CD4-positive, alpha-beta T cell (primary cell): ENCODE measurements around the gene DGKB. TPM values are rescaled to one million over a fixed set of nuclear protein-coding genes. Genes with fewer than 3 reads are reported as not detected.

ENCODE experiments used
- ATAC-seq: fragments of 200-7000 bp; cut with Tn5 transposase; one replicate; pipeline ENCODE4 v1.10.0; 2022; ENCODE audit warnings: mild to moderate bottlenecking; ENCODE audit not compliant: poor library complexity
- CTCF ChIA-PET: fragments of 350-600 bp; sonication (Branson Sonifier 250); formaldehyde crosslinking; loops from one replicate; lab custom pipeline; 2021; ENCODE audit warnings: antibody characterized with exemption, inconsistent platforms; lab: Charles Lee
- POLR2A ChIA-PET: fragments of 350-600 bp; sonication (Branson Sonifier 250); formaldehyde crosslinking; loops from one replicate; lab custom pipeline; 2021; ENCODE audit warnings: antibody characterized with exemption, inconsistent platforms; lab: Charles Lee
- DNase-seq, 14 experiments: peaks; one replicate each; pipeline ENCODE4 v3.0.0-alpha.2; 2013 to 2020; ENCODE audit warnings: mixed read lengths in 2 of 14
- H3K27ac ChIP-seq, 2 donors: one replicate each; pipeline versions ENCODE4 v1.5.1 to v1.7.0; 2013; ENCODE audit warnings: low read length in 2 of 2, low read depth in 1 of 2, mild to moderate bottlenecking in 1 of 2
- H3K27me3 ChIP-seq, 2 experiments: 1 replicate in 1 of 2; 2 replicates in 1 of 2; pipeline versions ENCODE4 v1.6.1 to v1.7.0; 2013; ENCODE audit warnings: low read length in 2 of 2, control low read depth in 1 of 2, mild to moderate bottlenecking in 1 of 2, moderate library complexity in 1 of 2; ENCODE audit not compliant: insufficient read depth in 2 of 2, control insufficient read depth in 1 of 2
- H3K36me3 ChIP-seq: one replicate; pipeline ENCODE4 v1.6.1; 2013; ENCODE audit warnings: low read length, control low read depth; ENCODE audit not compliant: insufficient read depth
- H3K4me1 ChIP-seq: one replicate; pipeline ENCODE4 v1.6.1; 2013; ENCODE audit warnings: low read length, control low read depth; ENCODE audit not compliant: insufficient read depth
- H3K4me3 ChIP-seq: one replicate; pipeline ENCODE4 v1.5.1; 2013; ENCODE audit warnings: mild to moderate bottlenecking, low read length, moderate library complexity
- H3K9me3 ChIP-seq, 2 experiments: 1 replicate in 1 of 2; 2 replicates in 1 of 2; pipeline versions ENCODE4 v1.6.1 to v1.7.0; 2013; ENCODE audit warnings: low read length in 2 of 2, mild to moderate bottlenecking in 2 of 2, control low read depth in 1 of 2, moderate library complexity in 1 of 2; ENCODE audit not compliant: control insufficient read depth in 1 of 2, insufficient read depth in 1 of 2
- H3K27ac Mint-ChIP-seq: one replicate; pipeline ENCODE4 v1.8.0; 2020; ENCODE audit warnings: mixed read lengths
- H3K27me3 Mint-ChIP-seq: one replicate; pipeline ENCODE4 v1.8.0; 2021; ENCODE audit warnings: mixed read lengths
- H3K36me3 Mint-ChIP-seq: one replicate; pipeline ENCODE4 v1.8.0; 2021; ENCODE audit warnings: low read depth, mixed read lengths
- H3K4me1 Mint-ChIP-seq: one replicate; pipeline ENCODE4 v1.8.0; 2021; ENCODE audit warnings: low read depth, mixed read lengths
- H3K4me3 Mint-ChIP-seq: one replicate; pipeline ENCODE4 v1.8.0; 2020; ENCODE audit warnings: mild to moderate bottlenecking, mixed read lengths
- H3K9me3 Mint-ChIP-seq: one replicate; pipeline ENCODE4 v1.8.0; 2020; ENCODE audit warnings: mixed read lengths
- CTCF ChIP-seq: fragments of 200-600 bp; IDR thresholded peaks from one replicate; pipeline ENCODE4 v1.8.0; 2022; ENCODE audit warnings: antibody characterized with exemption, mild to moderate bottlenecking
- intact Hi-C, 2 experiments: fragments of 100-400 bp; cut with DNase I in 1 of 2; cut with micrococcal nuclease in 1 of 2; formaldehyde crosslinking; loops; one replicate each; pipeline versions ENCODE4 v1.15.1 to v1.9.0; 2023 to 2025; cut with DNase I, micrococcal nuclease
- total RNA-seq, 174 experiments: library from RNA in 2 of 174; stranded (reverse) in 2 of 174; gene quantifications; one replicate each; pipeline ENCODE4 v1.2.3 and lab custom pipeline; 2021 to 2026

Gene DGKB
- total RNA-seq, 2 experiments from 2014 or later: not detected

GRCh38 chr7:14233868-14234369 is 668.6 kb downstream of the DGKB start:
- H3K27ac Mint-ChIP-seq: no peak overlapping the region
- no peak overlapping the region for H3K4me3 Mint-ChIP-seq
- intact Hi-C loops: no loop called here
- H3K27me3 Mint-ChIP-seq: no peaks in the 10 kb centered on the region
- Histone ChIP-seq H3K27ac (no peak overlapping the region), H3K36me3 (no peaks in the 10 kb centered on the region), H3K9me3 (no peaks in the 10 kb centered on the region), H3K27me3 (no peaks in the 10 kb centered on the region), H3K4me1 (no peaks in the 10 kb centered on the region), H3K4me3 (no peak overlapping the region)
- no peak for ATAC-seq
- DNase-seq: no peak
- POLR2A ChIA-PET: no interaction called here
- CTCF ChIA-PET: no interaction called here
- H3K36me3 Mint-ChIP-seq: no peaks in the 10 kb centered on the region
- H3K9me3 Mint-ChIP-seq: no peaks in the 10 kb centered on the region
- no peak for TF ChIP-seq CTCF
- H3K4me1 Mint-ChIP-seq: no peaks in the 10 kb centered on the region

GRCh38 chr7:14233076-14233867 is 669.3 kb downstream of the DGKB start:
- Mint-ChIP-seq H3K27me3 (no peaks in the 10 kb centered on the region), H3K27ac (no peak overlapping the region), H3K36me3 (no peaks in the 10 kb centered on the region), H3K9me3 (no peaks in the 10 kb centered on the region), H3K4me3 (no peak overlapping the region), H3K4me1 (no peaks in the 10 kb centered on the region)
- Histone ChIP-seq H3K27ac (no peak overlapping the region), H3K27me3 (no peaks in the 10 kb centered on the region), H3K9me3 (no peaks in the 10 kb centered on the region), H3K4me3 (no peak overlapping the region), H3K4me1 (no peaks in the 10 kb centered on the region), H3K36me3 (no peaks in the 10 kb centered on the region)
- ATAC-seq: no peak
- intact Hi-C loops: no loop called here
- CTCF ChIA-PET: no interaction called here
- DNase-seq: no peak
- POLR2A ChIA-PET: no interaction called here
- TF ChIP-seq CTCF: no peak

- H3K27ac Mint-ChIP-seq: no peak overlapping the region
- no peak overlapping the region for H3K27ac ChIP-seq
- no peak for DNase-seq
- no peaks in the 10 kb centered on the region for H3K36me3 ChIP-seq
- no peaks in the 10 kb centered on the region for H3K4me1 Mint-ChIP-seq
- TF ChIP-seq CTCF: no peak
- no peak for ATAC-seq
- no peaks in the 10 kb centered on the region for H3K4me1 ChIP-seq
- no peaks in the 10 kb centered on the region for H3K9me3 ChIP-seq
- ChIA-PET CTCF (no interaction called here), POLR2A (no interaction called here)
- H3K27me3 ChIP-seq: no peaks in the 10 kb centered on the region
- H3K4me3 ChIP-seq: no peak overlapping the region
- intact Hi-C loops: no loop called here
- no peaks in the 10 kb centered on the region for H3K27me3 Mint-ChIP-seq
- H3K4me3 Mint-ChIP-seq: no peak overlapping the region
- H3K36me3 Mint-ChIP-seq: no peaks in the 10 kb centered on the region
- no peaks in the 10 kb centered on the region for H3K9me3 Mint-ChIP-seq
Measured at GRCh38 chr7:14229047-14229446, 673.5 kb downstream of the DGKB start.
